ENCODE measurements around the gene MLPH. TPM values are rescaled to one million over a fixed set of nuclear protein-coding genes. Genes with fewer than 3 reads are reported as not detected.

MLPH gene
- total and polyA plus RNA-seq, 9 of the 15 experiments (the other 6 are each of a cell fraction or from before 2014, with no cell fraction given): 0.22 TPM; not detected in 8

DNA sequence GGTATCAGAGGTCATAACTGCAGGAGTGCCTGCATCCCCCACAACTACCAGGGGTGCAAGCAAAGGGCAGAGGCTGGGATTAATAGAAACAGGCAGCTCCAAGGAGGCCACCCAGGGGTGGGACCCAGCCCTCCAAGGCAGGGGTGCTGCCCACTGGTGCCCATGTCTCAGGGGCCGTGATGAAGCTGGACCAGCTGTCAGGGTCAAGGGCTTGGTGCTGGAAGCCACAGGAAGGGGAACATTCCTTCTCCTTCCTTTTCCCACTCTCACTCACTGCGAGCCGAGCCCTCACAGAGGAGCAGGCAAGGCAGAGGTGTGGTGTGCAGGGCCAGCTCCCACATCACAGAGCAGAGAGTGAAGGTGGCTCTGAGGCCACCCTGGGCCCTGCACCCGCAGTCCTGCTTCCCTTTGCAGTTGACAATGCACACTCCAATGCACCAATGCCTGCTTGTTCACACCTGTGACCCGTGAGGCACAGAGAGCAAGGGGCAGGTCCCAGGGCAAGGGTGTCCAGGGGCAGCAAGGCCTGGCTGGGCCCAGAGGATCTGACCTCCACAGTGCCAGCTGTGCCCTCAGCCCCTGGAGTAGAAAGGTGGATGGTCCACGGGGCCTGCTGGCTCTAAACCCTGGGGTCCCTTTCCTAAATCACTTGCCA lies 28.7 kb downstream of the MLPH start:
- H3K36me3 ChIP-seq (ENCODE audit: control insufficient read depth, insufficient read depth, low read length): no peaks in the 10 kb centered on the region
- FAIRE-seq (no peak), ATAC-seq (no peak), DNase-seq (ENCODE audit: extremely low read depth in 1 of 4, low spot score in 3 of 4) (no peak)
- no peak overlapping the region for H3K4me2 ChIP-seq (ENCODE audit: insufficient read depth, low read length)
- ChIA-PET POLR2A (interaction anchor here (0.5 kb wide), 1 partner anchor 19 kb away, joined by 3 read pairs; no protein-coding TSS in a partner anchor), CTCF (ENCODE audit: low intra/inter-chr PET ratio) (no interaction called here)
- intact Hi-C loops (cut with micrococcal nuclease) (no loop called here), in situ Hi-C loops (cut with MboI) (no loop called here)
- no TSS peak for BruUV-seq (replicated peaks)
- no peak overlapping the region for H2AFZ ChIP-seq (ENCODE audit: low read depth, low read length)
- no peak overlapping the region for H3K27ac ChIP-seq (ENCODE audit: extremely low read depth, low read depth, low read length)
- no peaks in the 10 kb centered on the region for H3K79me2 ChIP-seq (ENCODE audit: control insufficient read depth, insufficient read depth, low read length)
- no peaks in the 10 kb centered on the region for H3K4me1 ChIP-seq (replicated peaks in 1 of 2; ENCODE audit: control insufficient read depth in 2 of 2, insufficient read depth in 2 of 2, low read length in 2 of 2)
- WGBS (ENCODE audit: insufficient coverage, low coverage, missing lambda C conversion rate): 0% methylated on average over 1 of the region's 6 CpGs
- no peaks in the 10 kb centered on the region for H4K20me1 ChIP-seq (replicated peaks; ENCODE audit: control insufficient read depth, insufficient read depth, low read length)
- H3K4me3 ChIP-seq: no peak overlapping the region
- no peaks in the 10 kb centered on the region for H3K9me1 ChIP-seq (ENCODE audit: control insufficient read depth, insufficient read depth, low read length)
- H3K27me3 ChIP-seq (ENCODE audit: control insufficient read depth in 2 of 2, insufficient read depth in 2 of 2, low read length in 2 of 2): peaks cover 0 to 19% of the 10 kb centered on the region in 2 experiments; a peak in 2 of 5 replicates
- no peaks in the 10 kb centered on the region for H3K9me3 ChIP-seq (replicated peaks; ENCODE audit: control insufficient read depth, insufficient read depth, low read depth, low read length)
- no peak for TF ChIP-seq GATAD2A (IDR thresholded peaks at IDR 0.05)
- TF ChIP-seq CBX8 (IDR thresholded peaks at IDR 0.05; ENCODE audit: borderline replicate concordance, extremely low read depth, low read depth, low read length, poor library complexity, severe bottlenecking): no peak
- TF ChIP-seq ZBTB11 (CRISPR knock-in tag; IDR thresholded peaks at IDR 0.05): peak in 1 of 3 experiments; percentile 21; a peak in 1 of 6 replicates
- no peak for TF ChIP-seq HDAC1 (IDR thresholded peaks at IDR 0.05)
- TF ChIP-seq BRD9 (IDR thresholded peaks at IDR 0.05; ENCODE audit: low read depth, partially characterized antibody): no peak
- no peak for TF ChIP-seq NR1H2 (CRISPR knock-in tag; IDR thresholded peaks at IDR 0.05)
- no peak for TF ChIP-seq C11orf30 (IDR thresholded peaks at IDR 0.05; ENCODE audit: low read depth)
- TF ChIP-seq FOXK2 (conservative IDR thresholded peaks at IDR 0.05 in 1 of 2, IDR thresholded peaks at IDR 0.05 in 1 of 2; ENCODE audit: low read depth in 2 of 2): no peak
- H3K9ac ChIP-seq (ENCODE audit: insufficient read depth in 1 of 2, low read depth in 2 of 2, low read length in 2 of 2): no peak overlapping the region; a peak in 1 of 4 replicates

Measured in K562 (cell line).